Activated T-helper 1 cell treated with Interleukin-2 at 50 U/mL for 16 hours (primary cell): ENCODE data around the gene DGKZ.
"Not testable (repeated sequence)": the region's sequence is repeated elsewhere in the genome, so short reads cannot be mapped to it uniquely, and the experiment has no call there.

Source experiments
- DNase-seq: peaks from one replicate; pipeline ENCODE4 v3.0.0-alpha.2; 2020; ENCODE audit warnings: low read depth

Gene DGKZ

DNA sequence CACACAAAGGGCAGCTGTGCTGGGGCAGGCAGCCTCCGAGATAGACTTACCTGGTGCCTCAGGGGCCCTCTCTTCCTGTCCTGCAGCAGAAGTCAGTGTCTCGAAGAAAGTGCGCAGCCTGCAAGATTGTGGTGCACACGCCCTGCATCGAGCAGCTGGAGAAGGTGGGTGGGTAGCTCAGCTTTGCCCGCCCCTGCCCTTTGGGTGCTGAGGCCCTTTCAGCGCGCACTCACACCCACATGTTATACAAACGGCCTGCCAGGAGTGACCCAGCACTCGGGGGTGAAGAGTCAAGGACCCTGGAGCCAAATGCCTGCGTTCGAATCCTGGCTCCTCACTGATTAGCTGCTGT lies 20.6 kb downstream of the DGKZ start:
- no peak for DNase-seq

DNA sequence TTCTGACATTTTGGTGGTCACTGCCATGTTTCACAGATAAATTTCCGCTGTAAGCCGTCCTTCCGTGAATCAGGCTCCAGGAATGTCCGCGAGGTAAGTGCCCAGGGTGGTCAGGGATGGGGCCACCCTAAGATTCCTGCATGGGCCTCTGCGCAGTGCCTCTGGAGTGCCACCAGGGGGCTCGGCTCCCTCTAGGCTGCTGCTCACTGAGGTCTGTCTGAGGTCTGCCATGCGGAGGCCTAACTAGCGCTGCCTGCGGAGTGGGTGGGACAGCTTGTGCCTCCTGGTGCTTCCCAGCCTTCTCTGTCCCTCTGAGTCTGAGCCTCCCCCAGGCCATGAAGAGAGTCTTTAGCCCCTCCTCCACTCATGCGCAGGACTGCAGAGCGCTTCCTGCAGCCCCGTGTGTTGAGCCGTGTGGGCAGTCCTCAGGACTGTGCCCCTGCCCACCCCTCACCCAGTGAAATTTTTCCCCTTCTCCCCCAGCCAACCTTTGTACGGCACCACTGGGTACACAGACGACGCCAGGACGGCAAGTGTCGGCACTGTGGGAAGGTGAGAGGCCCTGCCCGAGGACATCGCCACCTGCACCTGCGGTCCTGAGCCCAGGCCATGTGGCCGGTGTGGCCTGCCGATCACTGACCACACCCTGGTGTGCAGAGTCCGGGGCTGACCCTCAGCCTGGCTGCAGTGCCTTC lies 22.3 kb downstream of the DGKZ start:
- DNase-seq = no peak

DNA sequence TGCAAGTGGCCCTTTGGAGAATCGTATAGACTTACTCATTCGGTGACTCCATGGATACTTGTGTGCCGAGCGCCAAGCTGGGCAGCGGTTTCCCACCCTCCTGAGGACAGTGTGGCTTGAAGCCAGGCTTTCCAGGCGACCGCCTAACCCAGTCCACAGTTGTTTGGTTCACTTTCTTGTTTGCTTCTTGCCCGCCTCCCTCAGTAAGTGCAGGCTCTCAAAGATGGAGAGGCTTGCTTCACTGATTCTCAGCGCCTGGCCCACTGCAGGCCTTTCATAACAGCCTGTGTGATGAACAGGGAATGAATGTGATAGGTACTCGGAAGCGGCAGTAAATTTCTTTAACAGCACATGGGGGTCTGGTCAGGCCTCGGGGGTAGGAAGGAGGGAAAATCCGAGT lies 23.0 kb downstream of the DGKZ start:
- no peak for DNase-seq

DNA sequence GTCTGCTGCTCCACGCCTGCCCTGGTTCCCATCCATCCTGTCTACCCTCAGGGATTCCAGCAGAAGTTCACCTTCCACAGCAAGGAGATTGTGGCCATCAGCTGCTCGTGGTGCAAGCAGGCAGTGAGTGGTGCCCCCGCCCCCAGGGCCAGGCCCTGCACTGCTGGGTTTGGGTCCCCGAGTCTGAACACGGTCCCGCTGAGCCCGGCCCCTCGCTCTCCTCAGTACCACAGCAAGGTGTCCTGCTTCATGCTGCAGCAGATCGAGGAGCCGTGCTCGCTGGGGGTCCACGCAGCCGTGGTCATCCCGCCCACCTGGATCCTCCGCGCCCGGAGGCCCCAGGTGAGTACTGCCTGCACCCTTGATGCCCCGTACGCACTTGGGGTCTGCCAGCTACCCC lies 24.0 kb downstream of the DGKZ start:
- not testable (repeated sequence) for DNase-seq

DNA sequence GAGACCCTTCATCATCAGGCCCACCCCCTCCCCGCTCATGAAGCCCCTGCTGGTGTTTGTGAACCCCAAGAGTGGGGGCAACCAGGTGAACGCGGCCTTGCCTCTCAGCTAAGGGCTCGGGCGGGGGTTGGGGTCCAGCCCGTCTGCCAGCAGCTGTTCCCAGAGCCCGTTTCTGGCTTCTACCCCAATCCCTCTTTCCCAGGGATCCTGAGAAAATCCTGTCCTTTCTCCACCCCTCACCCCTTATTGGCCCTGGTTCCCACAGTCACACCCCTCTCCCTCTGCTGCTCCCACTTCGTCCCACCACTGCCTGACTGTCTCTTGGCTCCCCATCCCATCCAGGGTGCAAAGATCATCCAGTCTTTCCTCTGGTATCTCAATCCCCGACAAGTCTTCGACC lies 24.8 kb downstream of the DGKZ start:
- DNase-seq = no peak

DNA sequence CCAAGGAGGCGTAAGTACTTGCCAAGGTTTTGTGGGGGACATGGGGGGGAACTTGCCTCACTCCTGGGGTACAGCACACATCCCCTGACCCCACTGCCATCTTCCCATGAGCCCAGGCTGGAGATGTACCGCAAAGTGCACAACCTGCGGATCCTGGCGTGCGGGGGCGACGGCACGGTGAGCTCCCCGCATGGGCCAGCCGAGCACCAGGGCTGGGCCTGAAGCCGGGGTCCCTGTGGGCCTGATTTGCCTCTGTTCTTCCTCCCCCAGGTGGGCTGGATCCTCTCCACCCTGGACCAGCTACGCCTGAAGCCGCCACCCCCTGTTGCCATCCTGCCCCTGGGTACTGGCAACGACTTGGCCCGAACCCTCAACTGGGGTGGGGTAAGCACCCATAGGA lies 25.2 kb downstream of the DGKZ start:
- not testable (repeated sequence) for DNase-seq

DNA sequence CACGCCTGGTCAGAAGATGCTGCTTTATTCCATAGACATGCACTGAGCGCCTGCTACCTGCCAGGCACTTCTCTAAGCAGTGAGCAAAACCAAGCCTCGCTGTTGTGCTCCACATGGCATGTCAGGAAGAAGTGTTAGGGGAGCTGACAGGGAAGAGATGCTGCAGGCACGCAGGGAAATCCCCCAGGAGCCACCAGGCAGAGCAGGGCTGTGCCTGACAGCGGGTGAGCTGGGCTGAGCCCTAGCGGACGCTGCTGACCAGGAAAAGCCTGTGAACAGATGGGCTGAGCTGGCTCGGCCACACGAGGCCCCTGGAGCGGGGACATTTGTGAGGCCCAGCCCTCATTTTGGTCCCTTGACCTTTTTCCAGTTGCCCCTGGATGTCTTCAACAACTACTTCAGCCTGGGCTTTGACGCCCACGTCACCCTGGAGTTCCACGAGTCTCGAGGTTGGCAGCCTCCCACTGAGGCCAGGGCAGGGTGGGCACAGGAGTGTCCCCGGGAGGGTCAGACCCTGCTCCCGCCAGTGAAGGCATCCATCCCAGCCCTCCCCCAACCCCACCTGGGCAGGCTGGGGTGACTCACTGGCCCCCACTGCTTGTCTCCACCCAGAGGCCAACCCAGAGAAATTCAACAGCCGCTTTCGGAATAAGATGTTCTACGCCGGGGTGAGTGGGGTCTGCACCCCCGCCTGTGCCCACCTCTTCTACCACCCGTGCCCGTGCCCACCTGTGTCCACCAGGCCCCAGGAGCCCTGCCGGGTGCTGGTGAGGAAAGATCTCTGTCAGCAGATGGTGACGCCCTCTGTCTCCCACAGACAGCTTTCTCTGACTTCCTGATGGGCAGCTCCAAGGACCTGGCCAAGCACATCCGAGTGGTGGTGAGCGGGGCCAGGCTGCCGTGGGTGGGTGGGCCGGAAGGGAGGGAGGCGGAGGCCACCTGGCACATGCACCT lies 26.8 kb downstream of the DGKZ start:
- no peak for DNase-seq

DNA sequence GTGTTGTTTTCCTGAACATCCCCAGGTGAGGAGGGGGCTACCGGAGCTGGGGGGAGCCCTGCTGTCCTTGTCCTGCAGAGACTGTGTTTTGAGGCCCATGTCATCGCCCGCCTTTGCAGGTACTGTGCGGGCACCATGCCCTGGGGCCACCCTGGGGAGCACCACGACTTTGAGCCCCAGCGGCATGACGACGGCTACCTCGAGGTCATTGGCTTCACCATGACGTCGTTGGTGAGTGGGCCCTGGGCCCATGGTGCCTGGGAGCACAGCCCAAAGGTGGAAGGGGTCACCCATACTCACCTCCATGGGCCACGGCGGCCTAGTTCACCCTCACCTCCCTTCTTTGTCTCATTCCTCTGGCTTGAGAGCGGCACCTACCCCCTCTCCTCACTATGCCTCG lies 27.6 kb downstream of the DGKZ start:
- DNase-seq = no peak

DNA sequence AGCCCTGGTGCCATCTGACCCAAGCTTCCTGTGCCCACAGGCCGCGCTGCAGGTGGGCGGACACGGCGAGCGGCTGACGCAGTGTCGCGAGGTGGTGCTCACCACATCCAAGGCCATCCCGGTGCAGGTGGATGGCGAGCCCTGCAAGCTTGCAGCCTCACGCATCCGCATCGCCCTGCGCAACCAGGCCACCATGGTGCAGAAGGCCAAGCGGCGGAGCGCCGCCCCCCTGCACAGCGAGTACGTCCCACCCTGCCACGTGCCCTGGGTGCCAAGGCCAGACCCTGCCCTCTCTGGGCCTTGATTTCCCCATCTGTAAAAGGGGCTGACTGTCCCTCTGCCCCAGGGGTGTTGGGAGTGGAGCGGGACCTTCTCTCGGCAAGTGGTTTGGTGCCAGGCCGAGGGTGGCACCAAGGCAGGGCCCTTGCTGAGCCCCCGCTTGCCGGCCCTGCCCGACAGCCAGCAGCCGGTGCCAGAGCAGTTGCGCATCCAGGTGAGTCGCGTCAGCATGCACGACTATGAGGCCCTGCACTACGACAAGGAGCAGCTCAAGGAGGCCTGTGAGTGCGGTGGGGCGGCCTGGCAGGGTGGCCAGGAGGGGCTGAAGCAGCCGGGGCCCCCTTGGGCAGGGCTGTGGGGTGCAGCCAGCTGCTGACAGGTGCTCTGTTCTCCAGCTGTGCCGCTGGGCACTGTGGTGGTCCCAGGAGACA lies 28.3 kb downstream of the DGKZ start:
- no peak for DNase-seq

DNA sequence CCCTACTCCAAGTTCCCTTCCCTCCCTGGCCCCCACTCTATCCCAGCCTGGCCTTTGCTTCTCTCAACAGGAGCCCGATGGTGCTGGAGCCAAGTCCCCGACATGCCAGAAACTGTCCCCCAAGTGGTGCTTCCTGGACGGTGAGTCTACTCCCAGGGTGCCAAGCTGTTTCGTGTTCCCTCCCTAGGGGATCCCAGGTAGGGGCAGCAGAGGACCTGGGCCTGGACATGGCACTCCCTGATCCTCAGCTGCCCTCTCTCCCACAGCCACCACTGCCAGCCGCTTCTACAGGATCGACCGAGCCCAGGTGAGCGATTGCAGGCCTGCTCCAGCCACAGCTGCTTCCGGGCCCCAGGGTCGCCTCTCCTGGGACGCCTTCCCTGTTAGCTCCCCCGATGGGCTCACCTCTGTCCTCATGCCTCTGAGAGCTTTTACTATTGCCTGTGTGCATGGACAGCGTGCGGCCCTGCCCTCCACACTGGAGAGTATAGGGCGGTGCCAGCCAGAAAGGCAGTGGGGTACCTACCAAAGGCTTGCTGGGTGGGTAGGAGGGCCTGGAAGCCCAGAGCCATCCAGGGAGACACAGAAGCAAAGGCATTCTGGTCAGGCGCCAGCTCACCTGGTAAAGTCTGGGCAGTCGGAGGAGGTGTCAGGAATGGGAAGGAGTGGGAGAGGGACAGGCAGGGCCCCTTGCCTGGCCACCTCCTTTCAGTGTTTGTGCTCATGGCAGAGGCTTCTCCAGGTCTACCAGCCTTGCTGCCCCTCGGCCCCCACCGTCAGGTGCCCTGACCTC lies 29.2 kb downstream of the DGKZ start:
- DNase-seq = no peak

DNA sequence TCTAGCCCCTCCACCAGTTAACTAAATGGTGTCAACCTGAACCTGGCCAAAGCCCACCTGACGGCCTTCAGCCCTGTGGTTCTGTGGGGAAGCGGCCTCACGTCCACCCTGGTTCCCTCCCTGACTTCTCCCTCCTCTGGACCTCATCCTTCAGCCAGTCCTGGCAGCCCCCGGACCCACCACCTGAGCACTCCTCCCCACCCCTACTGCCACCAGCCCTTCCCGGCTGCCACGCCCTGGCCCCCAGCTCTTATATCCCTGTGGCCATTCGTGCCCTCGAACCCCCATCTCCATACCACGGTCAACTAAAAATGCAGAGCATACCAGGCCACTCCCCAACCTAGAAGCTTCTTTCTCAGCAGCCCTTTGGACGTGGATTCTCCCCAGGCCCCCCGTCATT lies 30.0 kb downstream of the DGKZ start:
- DNase-seq = no peak

DNA sequence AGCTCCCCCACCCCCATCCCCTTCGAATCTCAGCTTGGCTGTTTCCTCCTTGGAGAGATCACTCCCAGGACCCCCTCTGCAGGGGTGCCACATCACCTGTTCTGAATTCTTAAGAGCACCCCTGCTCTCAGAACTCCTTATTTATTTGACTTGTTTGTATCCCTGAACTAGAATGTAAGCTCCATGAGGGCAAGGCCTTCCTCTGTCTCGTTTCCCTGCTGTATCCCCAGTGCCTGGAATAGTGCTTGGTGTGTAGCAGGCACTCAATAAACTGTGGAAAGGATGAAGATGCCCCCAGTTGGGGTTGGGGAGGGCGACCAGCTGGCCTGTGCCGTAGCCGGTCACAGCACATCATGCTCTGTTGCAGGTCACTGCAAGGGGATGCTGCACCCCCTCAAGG lies 30.6 kb downstream of the DGKZ start:
- no peak for DNase-seq

DNA sequence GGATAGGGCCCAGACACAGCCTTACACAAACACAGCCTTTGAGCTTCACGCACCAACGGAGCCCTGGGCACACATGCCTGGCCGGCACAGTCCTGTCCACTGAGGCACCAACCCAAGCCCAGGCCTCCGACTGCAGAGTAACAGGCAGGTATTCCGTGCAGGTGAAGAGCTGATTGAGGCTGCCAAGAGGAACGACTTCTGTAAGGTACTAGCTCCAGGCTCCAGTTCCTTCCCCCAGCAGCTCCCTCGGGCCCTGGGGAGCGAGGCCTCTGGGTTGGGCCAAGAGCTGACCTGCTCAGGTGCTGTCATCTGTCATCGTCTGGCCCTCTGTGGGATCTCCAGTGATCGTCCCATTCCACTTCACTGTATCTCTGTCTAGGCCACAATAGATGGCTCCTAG lies 31.0 kb downstream of the DGKZ start:
- DNase-seq = no peak

DNA sequence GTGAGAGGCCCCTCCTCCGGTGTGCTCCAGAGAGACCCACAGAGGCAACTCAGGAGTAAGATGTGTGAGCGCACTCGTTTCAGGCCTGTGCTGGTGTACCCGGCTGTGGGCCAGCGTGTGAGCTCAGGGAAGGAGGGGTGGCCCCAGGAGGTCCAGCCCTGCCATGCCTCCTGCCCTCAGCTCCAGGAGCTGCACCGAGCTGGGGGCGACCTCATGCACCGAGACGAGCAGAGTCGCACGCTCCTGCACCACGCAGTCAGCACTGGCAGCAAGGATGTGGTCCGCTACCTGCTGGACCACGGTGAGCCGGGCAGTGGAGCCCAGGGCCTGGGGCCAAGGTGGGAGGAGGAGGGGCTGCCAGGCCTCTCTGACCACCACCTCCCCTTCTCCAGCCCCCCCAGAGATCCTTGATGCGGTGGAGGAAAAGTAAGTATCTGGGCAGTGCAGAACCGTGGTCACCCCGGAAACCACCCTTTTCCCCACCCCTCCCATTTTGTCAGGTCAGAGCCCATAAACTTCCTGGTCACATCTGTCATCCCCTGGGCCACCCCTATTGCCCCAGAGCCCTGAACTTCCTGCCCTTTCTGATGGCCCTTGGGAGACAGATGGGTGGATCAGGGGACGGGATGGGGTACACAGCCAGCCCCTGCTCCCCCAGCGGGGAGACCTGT lies 31.7 kb downstream of the DGKZ start:
- no peak for DNase-seq

DNA sequence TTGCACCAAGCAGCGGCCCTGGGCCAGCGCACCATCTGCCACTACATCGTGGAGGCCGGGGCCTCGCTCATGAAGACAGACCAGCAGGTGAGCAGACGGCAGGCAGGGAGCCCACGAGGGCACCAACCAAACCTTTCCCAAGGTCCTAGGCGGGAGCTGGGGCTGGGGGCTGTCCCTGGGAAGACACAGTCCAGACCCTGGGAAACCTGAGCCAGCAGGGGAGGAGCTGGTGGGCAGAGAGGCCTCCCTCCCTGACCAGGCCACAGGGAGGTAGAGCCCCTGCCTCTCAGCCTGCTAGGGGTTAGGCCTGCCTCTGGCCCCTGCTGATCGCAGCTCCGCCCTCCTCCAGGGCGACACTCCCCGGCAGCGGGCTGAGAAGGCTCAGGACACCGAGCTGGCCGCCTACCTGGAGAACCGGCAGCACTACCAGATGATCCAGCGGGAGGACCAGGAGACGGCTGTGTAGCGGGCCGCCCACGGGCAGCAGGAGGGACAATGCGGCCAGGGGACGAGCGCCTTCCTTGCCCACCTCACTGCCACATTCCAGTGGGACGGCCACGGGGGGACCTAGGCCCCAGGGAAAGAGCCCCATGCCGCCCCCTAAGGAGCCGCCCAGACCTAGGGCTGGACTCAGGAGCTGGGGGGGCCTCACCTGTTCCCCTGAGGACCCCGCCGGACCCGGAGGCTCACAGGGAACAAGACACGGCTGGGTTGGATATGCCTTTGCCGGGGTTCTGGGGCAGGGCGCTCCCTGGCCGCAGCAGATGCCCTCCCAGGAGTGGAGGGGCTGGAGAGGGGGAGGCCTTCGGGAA lies 32.4 kb downstream of the DGKZ start:
- not testable (repeated sequence) for DNase-seq

DNA sequence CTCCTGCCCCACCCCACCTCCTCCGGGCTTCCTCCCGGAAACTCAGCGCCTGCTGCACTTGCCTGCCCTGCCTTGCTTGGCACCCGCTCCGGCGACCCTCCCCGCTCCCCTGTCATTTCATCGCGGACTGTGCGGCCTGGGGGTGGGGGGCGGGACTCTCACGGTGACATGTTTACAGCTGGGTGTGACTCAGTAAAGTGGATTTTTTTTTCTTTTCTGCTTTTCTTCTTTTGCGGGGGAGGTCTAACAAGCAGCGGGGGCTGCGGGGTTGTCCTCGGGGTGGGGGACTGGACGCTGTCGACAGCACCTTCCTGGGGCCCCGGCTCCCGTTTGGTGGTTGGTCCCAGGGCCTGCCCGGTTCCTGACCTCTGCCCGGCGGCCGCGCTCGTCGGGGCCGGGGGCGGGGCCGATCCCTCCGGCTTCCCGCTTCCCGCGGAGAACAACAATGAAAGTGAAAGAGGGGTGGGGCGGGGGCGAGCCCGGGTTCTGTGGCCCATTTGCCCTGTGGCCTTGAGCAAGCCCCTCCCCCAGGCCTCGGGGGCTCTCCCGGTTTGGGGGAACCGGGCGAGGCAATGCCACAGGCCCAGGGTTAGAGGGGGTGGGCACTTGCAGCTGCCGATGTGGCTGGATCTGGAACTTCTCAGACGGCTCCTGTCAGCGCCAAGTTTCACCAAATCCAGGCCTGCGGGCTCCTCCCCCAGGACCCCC lies 33.2 kb downstream of the DGKZ start:
- DNase-seq = peak; percentile 37

DNA sequence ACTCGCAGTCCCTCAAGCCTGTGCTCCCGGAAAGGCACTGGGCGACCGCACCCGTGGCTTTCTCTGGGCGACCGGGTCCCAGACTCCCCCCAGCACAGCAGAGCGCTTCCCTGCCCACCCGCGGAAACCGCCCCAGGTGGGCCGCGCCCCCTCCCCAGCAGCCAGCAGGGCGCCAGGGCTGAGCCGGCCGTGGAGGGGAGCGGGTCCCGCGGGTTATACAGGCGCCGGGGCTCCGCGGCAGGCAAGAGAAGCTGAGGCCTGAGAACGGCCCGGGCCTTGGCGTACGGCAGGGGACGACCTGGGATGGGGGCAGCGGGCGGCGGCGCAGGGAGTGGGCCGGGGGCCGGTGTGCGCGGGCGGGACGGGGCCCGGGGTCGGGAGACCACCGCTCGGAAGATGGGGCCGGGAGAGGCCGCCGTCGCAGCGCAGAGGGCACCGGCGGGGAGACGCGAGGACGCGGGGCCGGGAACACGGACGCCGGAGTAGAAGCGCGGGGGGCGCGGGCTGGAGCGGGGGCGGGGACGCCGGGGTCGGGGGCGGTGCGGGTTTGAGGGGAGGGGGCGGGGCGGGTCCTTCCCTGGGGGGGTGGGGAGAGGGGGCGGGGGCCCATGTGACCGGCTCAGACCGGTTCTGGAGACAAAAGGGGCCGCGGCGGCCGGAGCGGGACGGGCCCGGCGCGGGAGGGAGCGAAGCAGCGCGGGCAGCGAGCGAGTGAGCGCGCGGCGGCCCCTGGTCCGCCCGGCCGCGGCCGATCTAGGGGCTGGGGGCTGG lies 34.0 kb downstream of the DGKZ start, which contains the start of gene MDK:
MDK (plus strand) TSS at position 622 of the 771 bp plus-strand sequence. CDS start 389 bp downstream, outside the sequence.
- DNase-seq = no peak

DNA sequence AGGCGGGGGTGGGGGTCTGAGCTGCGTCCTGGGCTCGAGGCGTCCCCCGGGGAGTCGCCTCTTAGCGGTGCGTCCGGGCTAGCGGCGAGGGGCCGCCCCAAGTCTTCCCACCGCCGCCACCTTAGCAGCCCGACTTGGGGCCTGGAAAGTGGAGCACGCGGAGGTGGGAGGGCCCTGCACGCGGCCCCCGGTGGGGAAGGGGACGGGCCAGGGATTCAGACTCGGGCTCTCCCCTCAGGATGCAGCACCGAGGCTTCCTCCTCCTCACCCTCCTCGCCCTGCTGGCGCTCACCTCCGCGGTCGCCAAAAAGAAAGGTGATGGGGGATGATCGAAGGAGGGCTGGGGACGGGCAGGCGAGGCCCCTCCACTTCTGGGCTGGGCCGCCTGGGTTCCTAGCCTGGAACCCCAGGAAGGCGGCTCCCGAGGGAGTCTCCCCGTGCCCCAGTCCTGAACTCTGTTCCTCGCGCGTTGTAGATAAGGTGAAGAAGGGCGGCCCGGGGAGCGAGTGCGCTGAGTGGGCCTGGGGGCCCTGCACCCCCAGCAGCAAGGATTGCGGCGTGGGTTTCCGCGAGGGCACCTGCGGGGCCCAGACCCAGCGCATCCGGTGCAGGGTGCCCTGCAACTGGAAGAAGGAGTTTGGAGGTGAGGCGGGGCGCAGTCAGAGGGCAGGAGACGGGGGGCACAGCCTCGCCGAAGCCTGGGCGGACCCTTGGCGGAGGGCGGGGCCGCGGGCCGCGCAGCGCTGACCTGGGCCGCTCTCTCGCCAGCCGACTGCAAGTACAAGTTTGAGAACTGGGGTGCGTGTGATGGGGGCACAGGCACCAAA lies 34.8 kb downstream of the DGKZ start:
- no peak for DNase-seq
